GM12865 (cell line): Measurements from ENCODE around the gene CDC26.

Source experiments
- DNase-seq: peaks from one replicate; pipeline ENCODE4 v3.0.0; 2010; ENCODE audit warnings: low read depth
- H3K4me3 ChIP-seq: 2 replicates; pipeline ENCODE4 v1.5.1; 2011; ENCODE audit warnings: mild to moderate bottlenecking, low read depth, low read length, control low read depth
- TF ChIP-seq, protein P1 (sequence below): IDR thresholded peaks from 2 replicates; pipeline ENCODE4 v1.5.1; 2011; ENCODE audit warnings: low read length, control low read depth, low read depth, inconsistent platforms; ENCODE audit not compliant: insufficient read depth; ENCODE audit errors: missing control alignments

CDC26 gene

DNA sequence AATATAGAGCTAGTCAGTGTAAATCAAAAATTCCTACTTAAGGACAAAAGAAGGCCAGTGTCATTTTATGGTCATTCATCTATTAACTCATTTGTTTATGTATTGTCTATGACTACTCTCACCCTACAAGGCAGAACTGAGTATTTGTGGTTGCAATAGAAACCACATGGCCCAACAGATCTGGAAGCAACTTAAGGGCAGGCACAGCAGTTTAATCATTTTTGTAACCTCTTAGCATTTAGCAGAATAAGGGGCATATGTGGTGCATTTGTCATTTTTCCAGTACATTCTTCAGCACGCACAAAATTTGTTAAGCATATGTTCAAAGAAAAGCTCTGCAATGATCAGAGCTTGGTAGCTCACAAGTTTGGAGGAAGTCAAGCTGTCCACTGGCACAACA lies 55.4 kb downstream of the CDC26 start:
- H3K4me3 ChIP-seq: peak overlapping the region; percentile 82
- DNase-seq: peak; percentile 89
- TF ChIP-seq, protein P1, sequence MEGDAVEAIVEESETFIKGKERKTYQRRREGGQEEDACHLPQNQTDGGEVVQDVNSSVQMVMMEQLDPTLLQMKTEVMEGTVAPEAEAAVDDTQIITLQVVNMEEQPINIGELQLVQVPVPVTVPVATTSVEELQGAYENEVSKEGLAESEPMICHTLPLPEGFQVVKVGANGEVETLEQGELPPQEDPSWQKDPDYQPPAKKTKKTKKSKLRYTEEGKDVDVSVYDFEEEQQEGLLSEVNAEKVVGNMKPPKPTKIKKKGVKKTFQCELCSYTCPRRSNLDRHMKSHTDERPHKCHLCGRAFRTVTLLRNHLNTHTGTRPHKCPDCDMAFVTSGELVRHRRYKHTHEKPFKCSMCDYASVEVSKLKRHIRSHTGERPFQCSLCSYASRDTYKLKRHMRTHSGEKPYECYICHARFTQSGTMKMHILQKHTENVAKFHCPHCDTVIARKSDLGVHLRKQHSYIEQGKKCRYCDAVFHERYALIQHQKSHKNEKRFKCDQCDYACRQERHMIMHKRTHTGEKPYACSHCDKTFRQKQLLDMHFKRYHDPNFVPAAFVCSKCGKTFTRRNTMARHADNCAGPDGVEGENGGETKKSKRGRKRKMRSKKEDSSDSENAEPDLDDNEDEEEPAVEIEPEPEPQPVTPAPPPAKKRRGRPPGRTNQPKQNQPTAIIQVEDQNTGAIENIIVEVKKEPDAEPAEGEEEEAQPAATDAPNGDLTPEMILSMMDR: no peak

DNA sequence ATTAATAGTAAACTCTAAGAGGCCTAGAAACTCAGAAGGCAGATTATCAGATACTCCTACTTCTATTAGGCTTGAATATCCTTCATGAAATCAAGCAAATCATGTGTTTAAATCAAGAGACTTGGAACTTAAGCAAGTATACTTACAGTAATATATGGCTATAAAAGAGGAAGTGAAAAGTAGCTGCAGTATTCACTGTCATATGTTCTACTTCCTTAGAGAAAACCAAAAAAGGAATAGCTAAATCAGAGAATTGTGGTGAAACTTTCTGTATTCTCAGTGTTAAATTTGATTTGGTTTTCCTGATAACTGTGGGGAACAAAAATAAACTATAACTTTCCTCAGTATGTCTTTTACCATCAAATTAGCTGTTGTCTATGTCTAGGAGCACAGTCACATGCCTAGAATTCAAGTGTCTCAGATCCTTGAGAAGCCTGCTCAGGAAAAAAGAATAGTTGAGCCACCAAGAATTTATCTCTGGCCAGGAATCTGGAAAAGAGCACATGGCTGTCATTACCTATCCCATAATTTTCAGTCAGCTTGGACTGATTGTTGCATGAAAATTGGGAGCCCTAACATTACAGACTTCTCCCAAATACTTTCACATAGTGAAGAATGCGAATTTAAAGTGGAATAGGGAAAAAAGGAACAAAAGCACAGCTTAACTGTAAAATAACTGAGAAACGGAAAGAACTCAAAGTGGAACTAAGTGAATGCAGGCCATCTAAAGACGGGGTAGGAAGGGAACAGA lies 56.0 kb downstream of the CDC26 start:
- H3K4me3 ChIP-seq: peak overlapping the region; percentile 82
- TF ChIP-seq, protein P1: no peak
- peak; percentile 54 for DNase-seq
